ENCODE data around the gene ZNF394. TPM values are rescaled to one million over a fixed set of nuclear protein-coding genes. Genes with fewer than 3 reads are reported as not detected.

The ZNF394 gene
- total and polyA plus RNA-seq, 2 experiments from 2014 or later: 21.9 to 32.0 TPM

DNA sequence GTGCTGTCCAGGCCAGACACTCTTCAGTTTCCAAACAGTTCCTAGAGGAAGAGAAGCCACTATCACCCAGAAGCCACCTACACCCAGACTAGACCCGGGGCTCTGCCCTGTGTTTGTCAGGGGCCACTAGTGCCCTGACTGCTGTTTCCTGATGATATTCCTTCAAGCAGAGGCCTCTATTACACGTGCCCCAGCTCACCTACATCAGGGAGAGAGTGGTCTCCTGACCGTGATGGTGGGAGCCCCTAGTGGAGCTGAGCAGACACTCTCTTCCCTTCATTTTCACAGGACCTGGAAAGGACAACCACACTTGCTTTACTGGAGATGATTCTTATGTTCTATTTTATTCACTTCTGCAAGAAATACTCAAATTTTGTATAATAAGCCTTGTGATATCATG is 9.2 kb downstream of the ZNF394 start:
- no peaks in the 10 kb centered on the region for H3K9me3 ChIP-seq (ENCODE audit: low read depth)
- H3K4me1 ChIP-seq (ENCODE audit: low read depth): no peaks in the 10 kb centered on the region
- H3K36me3 ChIP-seq: peaks cover 15% of the 10 kb centered on the region
- H3K27ac ChIP-seq: no peak overlapping the region
- TF ChIP-seq, protein P1, sequence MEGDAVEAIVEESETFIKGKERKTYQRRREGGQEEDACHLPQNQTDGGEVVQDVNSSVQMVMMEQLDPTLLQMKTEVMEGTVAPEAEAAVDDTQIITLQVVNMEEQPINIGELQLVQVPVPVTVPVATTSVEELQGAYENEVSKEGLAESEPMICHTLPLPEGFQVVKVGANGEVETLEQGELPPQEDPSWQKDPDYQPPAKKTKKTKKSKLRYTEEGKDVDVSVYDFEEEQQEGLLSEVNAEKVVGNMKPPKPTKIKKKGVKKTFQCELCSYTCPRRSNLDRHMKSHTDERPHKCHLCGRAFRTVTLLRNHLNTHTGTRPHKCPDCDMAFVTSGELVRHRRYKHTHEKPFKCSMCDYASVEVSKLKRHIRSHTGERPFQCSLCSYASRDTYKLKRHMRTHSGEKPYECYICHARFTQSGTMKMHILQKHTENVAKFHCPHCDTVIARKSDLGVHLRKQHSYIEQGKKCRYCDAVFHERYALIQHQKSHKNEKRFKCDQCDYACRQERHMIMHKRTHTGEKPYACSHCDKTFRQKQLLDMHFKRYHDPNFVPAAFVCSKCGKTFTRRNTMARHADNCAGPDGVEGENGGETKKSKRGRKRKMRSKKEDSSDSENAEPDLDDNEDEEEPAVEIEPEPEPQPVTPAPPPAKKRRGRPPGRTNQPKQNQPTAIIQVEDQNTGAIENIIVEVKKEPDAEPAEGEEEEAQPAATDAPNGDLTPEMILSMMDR (IDR thresholded peaks at IDR 0.05; ENCODE audit: low read depth, low read length): no peak
- H3K27me3 ChIP-seq: no peaks in the 10 kb centered on the region
- no peak overlapping the region for H3K4me3 ChIP-seq
- DNase-seq (ENCODE audit: low read depth in 1 of 2, low spot score in 1 of 2): no peak

DNA sequence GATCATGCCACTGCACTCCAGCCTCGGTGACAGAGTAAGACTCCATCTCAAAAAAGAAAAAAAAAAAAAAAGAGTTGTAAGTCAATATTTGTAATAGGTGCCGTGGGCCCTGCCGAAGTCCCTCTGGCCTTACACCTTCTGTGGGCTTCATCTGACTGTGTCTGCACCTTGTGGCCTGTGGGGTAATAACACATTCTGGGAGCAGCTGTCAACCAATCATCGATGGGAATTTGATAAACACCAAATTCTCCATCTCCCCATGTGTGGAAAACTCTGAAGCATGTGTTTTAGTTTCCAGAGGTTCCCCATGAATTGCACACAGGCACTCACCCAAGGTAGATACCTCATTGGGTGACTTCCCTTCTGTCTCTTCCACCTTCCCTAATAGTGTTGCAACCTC is 10.8 kb downstream of the ZNF394 start:
- Histone ChIP-seq H3K9me3 (ENCODE audit: low read depth) (no peaks in the 10 kb centered on the region), H3K27ac (no peak overlapping the region), H3K27me3 (no peaks in the 10 kb centered on the region), H3K4me3 (no peak overlapping the region), H3K36me3 (peaks cover 14% of the 10 kb centered on the region), H3K4me1 (ENCODE audit: low read depth) (no peaks in the 10 kb centered on the region)
- TF ChIP-seq, protein P1 (IDR thresholded peaks at IDR 0.05; ENCODE audit: low read depth, low read length): no peak
- no peak for DNase-seq (ENCODE audit: low read depth in 1 of 2, low spot score in 1 of 2)

DNA sequence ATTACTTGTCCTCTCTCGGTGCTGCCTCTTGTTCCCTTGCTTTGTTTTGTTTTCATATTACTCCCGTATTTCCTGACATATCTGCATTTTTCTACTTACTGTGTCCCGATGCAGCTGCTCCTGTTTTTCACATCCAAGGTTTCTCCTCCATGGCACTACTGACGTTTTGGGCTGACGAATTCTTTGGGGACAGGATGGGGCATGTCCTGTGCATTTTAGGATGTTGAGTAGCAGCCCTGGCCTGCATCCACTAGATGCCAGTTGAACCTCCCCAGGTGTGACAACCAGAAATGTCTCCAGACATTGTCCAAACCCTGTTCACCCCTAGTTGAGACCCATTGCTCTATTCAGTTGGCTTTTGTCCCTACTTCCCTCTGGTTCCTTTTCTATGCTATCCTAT is 15.0 kb downstream of the ZNF394 start:
- H3K36me3 ChIP-seq: peaks cover 8% of the 10 kb centered on the region
- H3K27ac ChIP-seq: no peak overlapping the region
- no peaks in the 10 kb centered on the region for H3K9me3 ChIP-seq (ENCODE audit: low read depth)
- no peaks in the 10 kb centered on the region for H3K27me3 ChIP-seq
- no peaks in the 10 kb centered on the region for H3K4me1 ChIP-seq (ENCODE audit: low read depth)
- TF ChIP-seq, protein P1 (IDR thresholded peaks at IDR 0.05; ENCODE audit: low read depth, low read length): no peak
- no peak overlapping the region for H3K4me3 ChIP-seq
- DNase-seq (ENCODE audit: low read depth in 1 of 2, low spot score in 1 of 2): no peak

DNA sequence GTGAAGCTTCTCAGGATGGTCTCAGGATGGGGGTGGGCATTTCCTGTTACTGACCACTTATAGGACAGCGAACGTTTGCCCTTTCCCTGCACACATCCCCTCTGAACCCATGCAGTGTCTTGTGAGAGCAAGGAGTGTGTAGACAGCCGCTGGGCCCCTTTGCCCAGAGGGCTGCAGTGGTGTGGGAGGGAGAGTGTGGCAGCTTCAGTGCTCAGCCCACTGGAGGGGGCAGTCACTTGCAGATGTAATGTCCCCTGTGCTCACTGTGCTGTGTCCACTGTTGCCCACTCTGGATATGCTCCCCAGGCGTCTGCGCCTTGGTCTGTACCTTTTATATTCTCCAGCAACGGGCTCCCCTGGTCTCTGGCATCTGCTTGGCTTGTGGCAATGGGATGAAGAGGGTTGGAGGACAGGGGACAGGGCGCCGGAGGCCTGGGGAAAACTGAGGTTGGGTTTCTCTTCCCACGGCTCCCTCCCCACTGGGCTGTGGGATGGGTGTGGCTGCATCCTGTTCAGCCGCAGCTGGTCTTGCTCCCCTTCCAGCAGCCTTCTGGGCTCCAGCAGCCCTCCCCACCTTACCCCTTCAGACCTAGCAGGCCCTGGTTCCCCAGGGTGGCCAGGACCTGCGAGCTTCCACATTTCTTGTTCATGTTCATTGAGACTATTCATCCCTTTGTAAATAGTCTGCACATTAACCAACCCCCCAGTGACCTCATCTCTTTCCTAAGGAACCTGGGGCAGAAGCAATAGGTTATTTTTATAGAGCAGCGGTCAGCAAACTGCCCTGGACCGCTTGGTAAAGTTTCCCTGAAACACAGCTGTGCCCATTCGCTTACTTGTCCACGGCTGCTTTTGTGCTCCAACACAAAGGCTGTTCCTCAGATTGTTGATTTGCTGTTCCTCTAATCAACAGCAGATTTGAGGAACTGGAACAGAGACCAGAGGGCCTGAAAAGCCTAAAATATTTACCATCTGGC is 21.3 kb downstream of the ZNF394 start:
- Histone ChIP-seq H3K27ac (peak overlapping the region; percentile 51), H3K4me1 (ENCODE audit: low read depth) (peaks cover 7% of the 10 kb centered on the region), H3K9me3 (ENCODE audit: low read depth) (no peaks in the 10 kb centered on the region), H3K27me3 (no peaks in the 10 kb centered on the region), H3K36me3 (peaks cover 12% of the 10 kb centered on the region), H3K4me3 (no peak overlapping the region)
- TF ChIP-seq, protein P1 (IDR thresholded peaks at IDR 0.05; ENCODE audit: low read depth, low read length): no peak
- DNase-seq (ENCODE audit: low read depth in 1 of 2, low spot score in 1 of 2): no peak

DNA sequence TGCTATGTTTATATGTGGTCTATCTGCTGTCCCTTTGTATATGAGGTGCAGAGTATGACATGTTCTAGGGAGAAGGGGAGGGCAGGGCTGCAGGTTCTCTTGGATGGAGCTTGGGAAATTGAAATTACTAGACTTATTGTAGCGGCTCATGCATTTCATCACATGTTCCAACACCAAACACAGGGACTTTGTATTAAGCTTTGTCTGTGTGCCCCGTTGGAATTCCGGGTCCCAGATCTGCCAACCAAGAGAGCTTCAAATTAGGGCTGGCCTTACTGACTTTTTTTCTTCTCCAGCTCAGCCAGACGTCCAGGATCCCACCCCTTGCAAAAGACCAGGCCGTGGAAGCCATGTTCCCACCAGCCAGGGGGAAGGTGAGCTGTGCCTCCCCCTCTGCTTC is 24.0 kb downstream of the ZNF394 start:
- no peak for DNase-seq (ENCODE audit: low read depth in 1 of 2, low spot score in 1 of 2)
- H3K4me1 ChIP-seq (ENCODE audit: low read depth): peaks cover 12% of the 10 kb centered on the region
- H3K36me3 ChIP-seq: peaks cover 5% of the 10 kb centered on the region
- H3K4me3 ChIP-seq: no peak overlapping the region
- TF ChIP-seq, protein P1 (IDR thresholded peaks at IDR 0.05; ENCODE audit: low read depth, low read length): no peak
- no peaks in the 10 kb centered on the region for H3K27me3 ChIP-seq
- H3K9me3 ChIP-seq (ENCODE audit: low read depth): no peaks in the 10 kb centered on the region
- H3K27ac ChIP-seq: no peak overlapping the region

All from cardiac muscle cell (in vitro differentiated cells and primary cell).